NCI-H524 treated with DMSO at 0.1 percent for 48 hours (cell line): ENCODE data around the gene TASOR.
"Not testable (repeated sequence)": the region's sequence is repeated elsewhere in the genome, so short reads cannot be mapped to it uniquely, and the experiment has no call there.

Experiments
- DNase-seq: peaks from one replicate; lab custom pipeline; 2025; lab: John Stamatoyannopoulos, UW

Gene TASOR, protein sequence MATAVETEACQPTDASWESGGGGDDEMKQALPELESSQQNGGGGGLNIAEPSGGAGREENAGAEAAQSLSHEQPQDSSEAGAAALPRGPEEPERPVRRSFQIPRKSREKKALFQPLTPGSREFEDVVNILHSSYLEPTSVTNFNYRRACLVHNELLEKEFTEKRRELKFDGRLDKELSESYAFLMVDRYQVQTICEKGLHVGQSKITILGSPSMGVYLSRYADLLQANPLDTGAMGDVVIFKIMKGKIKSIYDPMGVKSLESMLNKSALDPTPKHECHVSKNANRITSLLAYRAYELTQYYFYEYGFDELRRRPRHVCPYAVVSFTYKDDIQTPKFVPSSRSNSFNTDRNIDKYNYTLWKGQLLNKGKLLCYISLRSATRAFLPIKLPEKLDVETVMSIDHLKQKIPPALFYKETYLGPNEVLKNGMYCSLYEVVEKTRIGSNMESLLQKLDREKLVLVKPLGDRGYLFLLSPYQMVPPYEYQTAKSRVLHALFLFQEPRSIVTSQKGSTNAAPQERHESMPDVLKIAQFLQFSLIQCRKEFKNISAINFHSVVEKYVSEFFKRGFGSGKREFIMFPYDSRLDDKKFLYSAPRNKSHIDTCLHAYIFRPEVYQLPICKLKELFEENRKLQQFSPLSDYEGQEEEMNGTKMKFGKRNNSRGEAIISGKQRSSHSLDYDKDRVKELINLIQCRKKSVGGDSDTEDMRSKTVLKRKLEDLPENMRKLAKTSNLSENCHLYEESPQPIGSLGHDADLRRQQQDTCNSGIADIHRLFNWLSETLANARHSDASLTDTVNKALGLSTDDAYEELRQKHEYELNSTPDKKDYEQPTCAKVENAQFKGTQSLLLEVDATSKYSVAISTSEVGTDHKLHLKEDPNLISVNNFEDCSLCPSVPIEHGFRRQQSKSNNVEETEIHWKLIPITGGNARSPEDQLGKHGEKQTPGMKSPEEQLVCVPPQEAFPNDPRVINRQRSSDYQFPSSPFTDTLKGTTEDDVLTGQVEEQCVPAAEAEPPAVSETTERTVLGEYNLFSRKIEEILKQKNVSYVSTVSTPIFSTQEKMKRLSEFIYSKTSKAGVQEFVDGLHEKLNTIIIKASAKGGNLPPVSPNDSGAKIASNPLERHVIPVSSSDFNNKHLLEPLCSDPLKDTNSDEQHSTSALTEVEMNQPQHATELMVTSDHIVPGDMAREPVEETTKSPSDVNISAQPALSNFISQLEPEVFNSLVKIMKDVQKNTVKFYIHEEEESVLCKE (N-terminal part only)

DNA sequence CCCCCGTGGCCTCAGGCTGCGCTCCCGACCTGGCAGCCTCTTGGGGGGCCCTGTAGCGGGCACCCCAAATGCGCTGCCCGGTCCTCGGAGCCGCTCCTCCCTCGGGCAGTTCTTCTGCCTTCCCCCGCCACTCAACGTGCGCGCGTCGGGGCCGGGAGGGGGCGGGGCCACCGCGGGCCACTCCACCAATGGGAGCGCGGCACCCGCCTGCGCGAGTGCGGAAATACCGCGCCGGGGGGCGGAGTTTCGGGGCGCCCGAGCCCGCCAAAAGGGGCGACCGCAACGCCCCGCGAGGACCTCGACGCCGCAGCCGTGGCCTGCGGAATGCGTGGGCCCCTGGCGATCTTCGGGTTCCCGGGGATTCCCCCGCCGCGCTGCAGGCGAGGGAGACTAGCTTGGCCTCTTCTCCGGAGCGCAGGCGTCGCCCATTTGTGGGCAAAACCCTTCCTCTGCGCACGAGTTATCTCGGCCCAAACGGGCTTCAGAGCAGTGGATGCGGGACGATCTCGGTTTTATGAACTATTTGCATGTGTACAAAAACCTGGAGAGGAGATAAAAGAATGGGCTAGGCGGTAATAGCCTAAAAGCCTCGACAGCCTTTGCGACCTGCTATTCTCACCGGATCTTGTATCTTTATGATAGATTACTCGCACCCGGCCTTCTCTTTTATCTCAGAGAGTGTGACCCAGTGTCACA, at the start of gene TASOR:
Gene TASOR (minus strand): TSS at position 144 of the 696 bp plus-strand sequence. CDS start 259 bp downstream, outside the sequence.
- DNase-seq = no peak

DNA sequence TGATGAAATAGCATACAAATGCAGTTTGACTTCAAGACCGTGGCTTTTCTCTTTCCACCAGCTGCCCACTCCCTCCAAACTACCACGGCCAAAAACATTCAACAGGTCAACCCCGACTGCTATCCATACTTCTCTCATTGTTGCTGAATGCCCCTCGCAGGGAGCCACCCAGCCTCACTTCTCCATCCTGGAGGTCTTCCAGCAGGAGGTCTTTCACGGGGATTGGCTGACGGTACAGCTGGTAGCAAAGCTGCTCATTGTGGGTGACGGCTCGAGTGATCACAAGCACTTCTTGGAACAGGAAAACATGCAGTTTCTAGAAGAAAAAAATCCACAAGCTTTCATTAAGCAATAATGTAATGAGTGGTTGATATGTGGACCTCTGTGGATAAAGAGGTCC, 49.0 kb upstream of the TASOR start:
- no peak for DNase-seq

DNA sequence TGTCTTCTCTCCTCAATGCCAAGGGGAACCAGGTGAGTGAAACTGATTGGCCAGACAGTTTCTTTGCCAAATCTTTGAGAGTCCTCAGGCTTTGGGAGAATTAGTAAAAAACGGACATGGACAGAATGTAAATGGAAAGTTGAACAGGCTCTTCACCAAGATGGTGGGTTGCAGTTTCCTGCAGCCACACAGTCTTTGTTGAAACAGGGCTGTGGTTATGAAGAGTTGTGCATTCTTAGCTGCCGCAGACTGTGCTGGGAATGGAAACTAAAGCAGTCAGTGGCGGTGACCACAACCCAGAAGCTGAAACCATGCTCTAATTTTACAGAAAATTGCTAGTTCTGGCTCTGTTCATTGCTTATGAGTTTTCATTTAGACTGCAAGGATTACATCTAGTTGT, 42.1 kb upstream of the TASOR start:
- no peak for DNase-seq

DNA sequence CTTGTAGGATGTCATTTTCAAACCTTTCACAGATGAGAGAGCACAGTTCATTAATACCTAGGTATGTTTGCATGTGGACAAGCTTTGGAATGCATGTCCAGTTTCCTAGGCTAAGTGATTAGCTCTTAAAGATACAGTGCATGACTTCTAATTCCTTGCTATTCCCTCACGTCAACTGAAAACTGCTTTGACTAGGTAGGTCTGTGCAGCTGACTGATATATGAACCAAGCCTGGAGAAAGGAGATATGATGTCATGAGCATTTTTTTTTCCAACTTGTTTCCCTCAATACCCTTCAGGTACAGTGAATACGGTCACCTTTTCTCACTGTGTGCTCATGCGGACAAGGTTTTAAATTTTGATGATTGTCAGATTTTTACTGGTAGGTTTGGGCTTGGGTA, 41.6 kb upstream of the TASOR start:
- DNase-seq = no peak

DNA sequence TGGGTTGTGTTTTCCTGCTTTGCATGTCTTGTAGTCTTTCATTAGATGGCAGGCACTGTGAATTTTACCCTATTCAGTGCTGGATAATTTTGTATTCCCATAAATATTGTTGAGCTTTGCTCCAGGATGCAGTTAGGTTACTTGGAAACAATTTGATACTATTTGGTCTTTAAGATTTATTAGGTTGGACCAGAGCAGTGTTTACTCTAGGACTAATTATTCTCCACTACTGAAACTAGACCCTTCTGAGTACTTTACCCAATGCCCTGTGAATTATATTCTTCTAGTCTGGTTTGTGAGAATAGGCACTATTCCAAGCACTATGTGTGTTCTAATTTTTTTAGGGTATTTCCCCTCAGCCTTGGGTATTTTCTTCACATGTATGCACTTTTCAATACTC, 37.8 kb upstream of the TASOR start:
- DNase-seq = no peak

DNA sequence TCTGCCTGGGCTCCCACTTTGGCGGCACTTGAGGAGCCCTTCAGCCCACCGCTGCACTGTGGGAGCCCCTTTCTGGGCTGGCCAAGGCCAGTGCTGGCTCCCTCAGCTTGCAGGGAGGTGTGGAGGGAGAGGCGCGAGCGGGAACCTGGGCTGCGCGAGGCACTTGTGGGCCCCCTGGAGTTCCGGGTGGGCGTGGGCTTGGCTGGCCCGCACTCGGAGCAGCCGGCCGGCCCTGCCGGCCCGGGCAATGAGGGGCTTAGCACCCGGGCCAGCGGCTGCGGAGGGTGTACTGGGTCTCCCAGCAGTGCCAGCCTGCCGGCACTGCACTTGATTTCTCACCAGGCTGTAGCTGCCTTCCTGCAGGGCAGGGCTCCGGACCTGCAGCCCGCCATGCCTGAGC, 35.7 kb upstream of the TASOR start:
- not testable (repeated sequence) for DNase-seq

DNA sequence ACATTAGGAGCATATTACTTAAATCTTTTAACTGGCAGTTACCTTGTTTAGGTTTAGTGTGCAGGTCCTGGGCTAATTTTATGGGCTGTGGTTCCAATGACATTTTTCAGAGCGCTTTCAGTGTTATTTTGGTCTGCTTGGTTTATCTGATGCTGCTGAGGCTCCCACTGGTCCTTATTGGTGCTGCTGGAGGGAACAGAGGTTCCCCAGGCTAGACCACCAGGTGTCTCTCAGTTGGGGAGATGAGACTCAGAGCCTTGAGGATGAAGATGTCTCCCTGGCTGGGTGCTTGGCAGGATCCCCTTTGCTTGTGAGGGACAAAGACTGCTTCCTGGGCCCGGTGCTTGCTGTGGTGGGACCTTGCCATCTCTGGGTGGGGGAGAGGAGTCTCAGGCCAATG, 28.3 kb upstream of the TASOR start:
- no peak for DNase-seq

DNA sequence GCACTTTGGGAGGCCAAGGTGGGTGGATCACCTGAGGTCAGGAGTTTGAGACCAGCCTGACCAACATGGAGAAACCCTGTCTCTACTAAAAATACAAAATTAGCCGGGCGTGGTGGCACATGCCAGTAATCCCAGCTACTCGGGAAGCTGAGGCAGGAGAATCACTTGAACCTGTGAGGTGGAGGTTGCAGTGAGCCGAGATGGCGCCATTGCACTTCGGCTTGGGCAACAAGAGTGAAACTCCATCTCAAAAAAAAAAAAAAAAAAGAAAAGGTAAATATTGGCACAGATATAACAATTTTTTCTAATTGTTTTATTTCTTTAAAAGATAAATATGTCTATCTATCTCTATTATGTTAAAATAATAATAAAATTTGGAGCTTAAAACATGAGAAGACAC, 24.3 kb upstream of the TASOR start:
- not testable (repeated sequence) for DNase-seq

DNA sequence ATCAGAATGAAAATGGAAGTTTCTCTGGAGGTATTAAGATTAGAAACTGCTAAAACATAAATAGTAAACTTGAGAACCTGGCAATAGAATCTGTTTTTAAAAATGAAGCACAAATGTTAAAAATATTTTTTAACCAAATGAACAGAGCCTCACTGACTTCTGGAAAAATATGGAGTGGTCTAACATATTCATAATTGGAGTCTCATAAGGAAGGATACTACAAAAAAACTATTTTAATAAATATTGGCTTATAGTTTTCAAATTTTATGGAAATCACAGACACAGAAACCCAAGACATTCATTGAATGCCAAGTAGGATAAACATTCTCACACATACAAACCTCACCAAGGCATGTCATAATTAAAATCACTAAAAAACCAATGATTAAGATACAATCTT, 23.6 kb upstream of the TASOR start:
- DNase-seq = no peak

DNA sequence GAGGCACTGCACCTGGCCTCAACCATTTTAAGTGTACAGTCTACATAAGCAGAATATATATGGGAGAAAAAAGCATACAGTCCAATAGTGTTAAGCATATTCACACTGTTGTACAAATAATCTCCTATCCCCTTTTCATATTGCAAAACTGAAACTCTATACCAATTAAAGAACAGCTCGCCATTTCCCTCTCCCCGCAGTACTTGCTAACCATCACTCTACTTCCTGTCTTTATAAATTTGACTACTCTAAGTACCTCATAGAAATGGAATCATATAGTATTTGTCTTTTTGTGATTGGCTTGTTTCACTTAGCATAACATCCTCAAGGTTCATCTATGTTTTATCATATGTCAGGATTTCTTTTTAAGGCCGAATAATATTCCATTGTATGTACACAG, 21.6 kb upstream of the TASOR start:
- DNase-seq = no peak

DNA sequence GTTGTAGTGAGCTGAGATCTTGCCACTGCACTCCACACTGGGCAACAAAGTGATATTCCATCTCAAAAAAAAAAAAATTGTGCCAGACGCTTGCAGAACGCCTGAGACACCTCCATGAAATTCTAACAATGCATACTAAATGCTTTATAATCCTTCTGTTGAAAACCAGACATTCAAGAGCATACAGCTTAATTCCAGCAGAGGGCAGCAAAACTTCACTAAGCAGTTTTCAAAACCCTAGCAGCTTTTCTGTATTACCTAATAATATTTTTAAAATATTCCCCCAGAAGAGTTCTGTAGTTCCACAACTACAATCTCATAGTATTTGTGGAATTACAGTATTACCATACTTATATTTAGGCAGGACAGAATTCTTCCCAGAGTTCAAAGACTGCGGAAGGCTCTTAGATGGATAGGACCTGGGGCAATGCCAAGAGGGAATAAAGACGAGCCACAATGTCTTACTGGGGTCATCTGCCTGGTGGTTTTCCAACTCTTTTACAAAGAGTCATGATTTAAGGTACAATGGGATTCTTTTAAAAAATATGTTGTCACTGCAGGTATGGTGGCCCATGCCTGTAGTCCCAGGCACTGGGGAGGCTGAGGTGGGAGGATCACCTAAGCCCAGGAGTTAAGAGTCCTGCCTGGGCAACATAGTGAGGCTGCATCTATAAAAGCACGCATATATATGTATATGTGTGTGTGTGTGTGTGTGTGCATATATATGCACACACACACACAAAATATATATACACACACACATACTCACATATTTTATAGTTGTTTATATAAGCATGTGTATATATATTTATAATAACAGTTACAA, 19.6 kb upstream of the TASOR start:
- no peak for DNase-seq

DNA sequence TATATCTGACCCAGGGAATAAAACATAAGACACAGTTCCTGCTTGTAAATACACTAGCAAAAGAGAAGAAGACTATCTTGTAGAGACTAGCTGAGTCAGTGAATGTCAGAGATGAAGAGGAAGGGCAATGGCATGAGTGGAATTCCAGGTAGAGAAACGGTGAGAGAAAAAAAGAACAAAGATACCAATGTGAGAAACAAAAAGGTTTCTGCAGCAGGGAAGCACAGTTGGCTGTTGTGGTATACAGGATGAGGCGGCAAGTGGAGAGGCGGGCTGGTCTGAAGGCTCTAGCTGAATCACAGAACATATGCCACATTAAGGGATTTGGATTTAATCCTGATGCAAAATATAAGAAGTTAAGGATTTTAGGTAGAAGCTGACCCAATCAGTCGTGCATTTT, 17.1 kb upstream of the TASOR start:
- peak; percentile 60 for DNase-seq

DNA sequence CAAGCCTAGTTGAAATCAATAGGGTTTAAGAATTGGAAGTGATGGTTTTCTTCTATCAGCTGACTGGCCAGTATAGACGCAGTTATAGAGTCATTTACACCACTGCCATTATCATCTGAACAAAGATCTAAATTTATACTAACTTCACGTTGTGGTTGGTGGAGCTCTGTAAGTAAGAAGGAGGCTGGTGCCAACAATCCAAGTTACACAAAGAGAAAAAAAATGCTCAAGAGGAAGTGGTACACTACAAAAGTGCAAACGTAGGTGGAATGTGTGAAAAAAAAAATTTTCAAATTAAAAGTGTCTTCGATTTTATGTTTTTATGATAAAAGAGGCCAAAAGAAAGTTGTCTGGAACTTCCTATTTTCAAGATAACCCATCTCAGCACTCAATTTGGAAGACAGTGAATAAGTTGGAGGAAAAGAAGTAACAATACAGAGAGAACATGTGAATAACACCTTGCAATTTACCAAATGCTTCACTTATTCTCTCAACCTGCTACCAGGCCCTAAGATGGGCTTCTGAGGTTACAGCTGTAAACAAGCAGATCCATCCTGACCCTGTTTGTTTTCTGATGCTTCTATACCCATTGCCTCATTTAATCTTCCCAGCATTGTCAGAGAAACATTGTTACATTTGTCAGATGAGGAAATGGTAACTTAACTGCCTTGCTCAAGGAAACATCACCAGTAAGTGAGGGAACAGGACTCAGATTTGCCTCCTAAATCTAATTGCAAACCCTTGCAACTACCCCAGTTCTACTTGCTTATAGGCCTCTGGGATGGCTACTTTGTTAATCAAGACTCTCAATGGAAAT, 12.0 kb upstream of the TASOR start:
- no peak for DNase-seq

DNA sequence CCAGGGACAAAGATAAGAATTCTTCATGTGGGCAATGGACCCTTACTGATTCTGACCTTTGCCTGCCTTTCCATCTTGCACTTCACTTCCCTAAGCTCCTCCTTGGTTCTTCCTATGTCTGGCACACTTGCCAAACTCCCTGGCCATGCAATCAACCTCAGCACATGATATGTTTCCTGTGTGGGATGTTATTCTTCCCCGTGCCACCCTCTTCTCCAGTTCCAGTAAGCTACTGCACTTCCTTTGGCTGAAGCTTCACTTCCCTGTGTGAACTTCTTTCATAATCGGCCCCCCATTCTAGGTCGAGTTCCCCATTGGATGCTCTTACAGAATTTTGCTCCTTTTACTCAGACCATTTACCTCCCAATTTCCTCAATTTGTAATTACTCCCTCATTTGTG, 10.7 kb upstream of the TASOR start:
- no peak for DNase-seq

DNA sequence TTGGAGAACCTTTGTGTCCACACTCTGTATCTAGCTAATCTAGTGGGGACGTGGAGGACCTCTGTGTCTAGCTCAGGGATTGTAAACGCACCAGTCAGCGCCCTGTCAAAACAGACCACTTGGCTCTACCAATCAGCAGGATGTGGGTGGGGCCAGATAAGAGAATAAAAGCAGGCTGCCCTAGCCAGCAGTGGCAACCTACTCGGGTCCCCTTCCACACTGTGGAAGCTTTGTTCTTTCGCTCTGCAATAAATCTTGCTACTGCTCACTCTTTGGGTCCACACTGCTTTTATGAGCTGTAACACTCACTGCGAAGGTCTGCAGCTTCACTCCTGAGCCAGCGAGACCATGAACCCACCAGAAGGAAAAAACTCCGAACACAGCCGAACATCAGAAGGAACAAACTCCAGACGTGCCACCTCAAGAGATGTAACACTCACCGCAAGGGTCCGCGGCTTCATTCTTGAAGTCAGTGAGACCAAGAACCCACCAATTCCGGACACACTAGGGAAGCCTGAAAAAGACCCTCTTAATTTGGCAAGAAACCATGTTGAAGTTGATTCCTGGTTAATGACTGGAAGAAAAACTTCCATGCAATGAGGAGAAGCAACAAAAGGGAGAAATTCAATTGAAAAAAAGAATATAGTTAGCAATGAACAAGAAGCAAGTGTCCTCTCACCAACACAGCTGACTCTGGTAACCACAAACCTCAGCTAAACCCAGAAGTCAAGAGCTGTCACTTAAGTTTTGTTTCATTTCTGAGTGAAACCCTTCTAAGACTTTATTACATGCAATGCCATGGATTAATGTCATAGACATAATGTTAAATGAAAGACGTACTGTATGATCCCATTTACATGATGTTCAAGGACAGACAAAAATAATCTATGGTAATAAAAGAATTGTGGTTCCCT, 9.7 kb upstream of the TASOR start:
- not testable (repeated sequence) for DNase-seq

DNA sequence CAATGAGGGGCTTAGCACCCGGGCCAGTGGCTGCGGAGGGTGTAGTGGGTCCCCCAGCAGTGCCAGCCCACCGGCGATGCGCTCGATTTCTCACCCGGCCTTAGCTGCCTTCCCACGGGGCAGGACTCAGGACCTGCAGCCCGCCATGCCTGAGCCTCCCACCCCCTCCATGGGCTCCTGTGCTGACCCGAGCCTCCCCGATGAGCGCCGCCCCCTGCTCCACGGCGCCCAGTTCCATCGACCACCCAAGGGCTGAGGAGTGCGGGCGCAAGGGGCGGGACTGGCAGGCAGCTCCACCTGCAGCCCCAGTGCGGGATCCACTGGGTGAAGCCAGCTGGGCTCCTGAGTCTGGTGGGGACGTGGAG, 8.9 kb upstream of the TASOR start:
- not testable (repeated sequence) for DNase-seq

DNA sequence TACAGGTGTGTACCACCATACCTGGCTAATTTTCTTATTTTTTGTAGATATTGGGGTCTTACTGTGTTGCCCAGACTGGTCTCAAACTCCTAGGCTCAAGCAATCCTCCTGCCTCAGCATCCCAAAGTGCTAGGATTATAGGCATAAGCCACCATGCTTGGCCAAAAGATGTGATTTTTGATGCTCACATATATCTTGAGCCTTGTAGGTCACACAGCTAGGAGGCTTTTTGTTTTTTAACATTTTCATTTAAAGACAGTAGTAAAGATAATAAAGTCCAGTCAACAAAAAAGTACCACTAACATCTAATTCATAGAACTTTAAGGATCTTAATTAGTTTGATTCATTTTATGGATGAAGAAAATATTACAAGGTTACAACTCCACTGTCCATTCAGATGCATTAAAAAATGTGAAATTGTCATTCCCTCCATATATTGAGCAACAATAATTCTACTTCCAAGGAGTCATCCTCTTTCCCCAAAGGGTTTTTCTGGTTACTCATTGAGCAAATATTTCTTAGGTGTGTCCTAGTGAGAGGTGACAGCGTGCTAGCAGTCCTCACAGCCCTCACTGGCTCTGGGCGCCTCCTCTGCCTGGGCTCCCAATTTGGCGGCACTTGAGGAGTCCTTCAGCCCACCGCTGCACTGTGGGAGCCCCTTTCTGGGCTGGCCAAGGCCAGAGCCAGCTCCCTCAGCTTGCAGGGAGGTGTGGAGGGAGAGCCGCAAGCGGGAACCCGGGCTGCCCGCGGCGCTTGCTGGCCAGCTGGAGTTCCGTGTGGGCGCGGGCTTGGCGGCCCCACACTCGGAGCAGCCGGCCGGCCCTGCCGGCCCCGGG, 8.3 kb upstream of the TASOR start:
- DNase-seq = no peak

DNA sequence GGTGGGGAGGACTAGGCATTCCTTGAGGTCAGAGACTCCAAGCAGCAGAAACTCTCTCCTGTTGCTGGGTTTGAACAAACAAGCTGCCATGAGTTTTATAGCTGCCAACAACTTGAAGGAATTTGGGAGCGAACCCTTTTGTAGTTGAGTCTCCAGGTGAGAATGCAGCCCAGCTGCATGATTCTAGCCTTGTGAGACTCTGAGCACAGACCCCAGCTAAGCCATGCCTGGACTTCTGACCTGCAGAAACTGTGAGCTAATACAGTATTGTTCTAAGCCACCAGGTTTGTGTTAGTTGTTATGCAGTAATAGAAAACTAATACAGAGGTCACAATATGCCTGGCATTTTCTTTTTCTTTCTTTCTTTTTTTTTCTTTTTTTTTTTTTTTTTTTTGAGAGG, 6.2 kb upstream of the TASOR start:
- no peak for DNase-seq
